GM12878 (cell line): Measurements from ENCODE around the gene GLT1D1. TPM values are rescaled to one million over a fixed set of nuclear protein-coding genes. Genes with fewer than 3 reads are reported as not detected.
A peak's percentile ranks its signal among the peaks of the same experiment; 100 is the strongest.

Source experiments
- ATAC-seq: fragments of 200-7000 bp; cut with Tn5 transposase; 3 replicates; pipeline ENCODE4 v1.9.1; 2020; ENCODE audit warnings: mild to moderate bottlenecking, moderate library complexity
- BruUV-seq: library from RNA; stranded (reverse); fragments of 400-500 nt; replicated peaks from 2 replicates; lab custom pipeline; 2021; lab: Mats Ljungman, UMichigan
- CTCF ChIA-PET: fragments of 300-600 bp; sonication (Branson Sonifier 250); formaldehyde crosslinking; extraction: SDS; loops from one replicate; lab custom pipeline; 2021; ENCODE audit warnings: inconsistent platforms; lab: Yijun Ruan, JAX
- POLR2A ChIA-PET: fragments of 350-600 bp; formaldehyde crosslinking; extraction: SDS; loops from one replicate; lab custom pipeline; 2021; ENCODE audit warnings: inconsistent platforms; lab: Charles Lee
- RAD21 ChIA-PET: fragments of 300-600 bp; sonication (Branson Sonifier 250); formaldehyde crosslinking; loops from one replicate; lab custom pipeline; 2023; ENCODE audit warnings: antibody characterized with exemption; ENCODE audit not compliant: unreplicated experiment; lab: Charles Lee
- SMC1A ChIA-PET: fragments of 300-600 bp; sonication (Branson Sonifier 250); formaldehyde crosslinking; loops from one replicate; lab custom pipeline; 2023; ENCODE audit not compliant: unreplicated experiment, uncharacterized antibody; lab: Charles Lee
- DNase-seq: peaks from one replicate; pipeline ENCODE4 v3.0.0-alpha.2; 2011; ENCODE audit warnings: low read depth, low spot score
- FAIRE-seq: peaks from 3 replicates; lab custom pipeline; 2011; peaks lifted over from hg19 to GRCh38; lab: Jason Lieb, UNC
- H2AFZ ChIP-seq: 2 replicates; pipeline ENCODE4 v1.6.0; 2011; ENCODE audit warnings: low read depth, low read length, control low read depth; ENCODE audit not compliant: control insufficient read depth
- H3K27ac ChIP-seq: 2 replicates; pipeline ENCODE4 v1.5.1; 2011; ENCODE audit warnings: control low read depth; ENCODE audit not compliant: control insufficient read depth, insufficient read depth
- H3K27me3 ChIP-seq, 2 experiments: replicated peaks in 1 of 2; 2 replicates each; pipeline versions ENCODE4 v1.6.0 to v1.6.1; 2011; ENCODE audit warnings: low read length in 1 of 2; ENCODE audit not compliant: control insufficient read depth in 2 of 2, insufficient read depth in 2 of 2
- H3K36me3 ChIP-seq, 2 experiments: 2 replicates each; pipeline ENCODE4 v1.5.1; 2011; ENCODE audit warnings: low read length in 1 of 2; ENCODE audit not compliant: control insufficient read depth in 2 of 2, insufficient read depth in 2 of 2
- H3K4me1 ChIP-seq: 2 replicates; pipeline ENCODE4 v1.6.1; 2011; ENCODE audit warnings: mild to moderate bottlenecking, low read length, moderate library complexity, mixed read lengths; ENCODE audit not compliant: control insufficient read depth, insufficient read depth
- H3K4me2 ChIP-seq: 2 replicates; pipeline ENCODE4 v1.6.0; 2011; ENCODE audit warnings: control low read depth; ENCODE audit not compliant: control insufficient read depth, insufficient read depth
- H3K4me3 ChIP-seq: fragments of 200-600 bp; sonication (generic); 2 replicates; pipeline ENCODE4 v1.5.1; 2016
- H3K79me2 ChIP-seq: 2 replicates; pipeline ENCODE4 v1.6.0; 2011; ENCODE audit warnings: low read length; ENCODE audit not compliant: control insufficient read depth, insufficient read depth
- H3K9ac ChIP-seq: 2 replicates; pipeline ENCODE4 v1.8.0; 2011; ENCODE audit warnings: low read length, control low read depth, mixed read lengths; ENCODE audit not compliant: control insufficient read depth, insufficient read depth
- H3K9me3 ChIP-seq: replicated peaks from 3 replicates; pipeline ENCODE4 v1.5.1; 2011; ENCODE audit warnings: mild to moderate bottlenecking, low read length; ENCODE audit not compliant: control insufficient read depth, insufficient read depth
- H4K20me1 ChIP-seq: 2 replicates; pipeline ENCODE4 v1.6.0; 2011; ENCODE audit not compliant: control insufficient read depth, insufficient read depth
- ATF7 ChIP-seq: fragments of 450-650 bp; IDR thresholded peaks from 2 replicates; pipeline ENCODE4 v1.6.1; 2016; ENCODE audit warnings: low read depth, mild to moderate bottlenecking
- BCL3 ChIP-seq: IDR thresholded peaks from 2 replicates; pipeline ENCODE4 v1.6.1; 2011; ENCODE audit warnings: borderline replicate concordance, low read depth, mild to moderate bottlenecking, moderate library complexity, low read length; ENCODE audit not compliant: insufficient read depth, poor library complexity, severe bottlenecking
- CREB1 ChIP-seq: IDR thresholded peaks from 2 replicates; pipeline ENCODE4 v1.6.1; 2012; ENCODE audit warnings: low read depth, mild to moderate bottlenecking, inconsistent platforms
- EED ChIP-seq: sonication (generic); IDR thresholded peaks from 2 replicates; pipeline ENCODE4 v1.6.1; 2016; ENCODE audit warnings: antibody characterized with exemption, low read depth
- EP300 ChIP-seq, 2 experiments: fragments of 150-350 bp in 1 of 2; IDR thresholded peaks; 2 replicates each; pipeline ENCODE4 v1.6.1; 2011 to 2012; ENCODE audit warnings: low read depth in 2 of 2, low read length in 2 of 2, borderline replicate concordance in 1 of 2, improper control_type of control experiment in 1 of 2, inconsistent platforms in 1 of 2; ENCODE audit not compliant: control insufficient read depth in 1 of 2
- HCFC1 ChIP-seq: fragments of 150-350 bp; IDR thresholded peaks from 2 replicates; pipeline ENCODE4 v1.6.1; 2014; ENCODE audit warnings: low read length
- IKZF2 ChIP-seq, 2 experiments: fragments of 450-650 bp; IDR thresholded peaks; 2 replicates each; pipeline ENCODE4 v1.6.1; 2017; ENCODE audit warnings: mild to moderate bottlenecking in 2 of 2, moderate library complexity in 2 of 2
- MTA2 ChIP-seq: fragments of 450-650 bp; IDR thresholded peaks from 2 replicates; pipeline ENCODE4 v1.6.1; 2016; ENCODE audit warnings: low read depth, mild to moderate bottlenecking, moderate library complexity
- RAD21 ChIP-seq: IDR thresholded peaks from 2 replicates; pipeline ENCODE4 v1.6.1; 2011; ENCODE audit warnings: mild to moderate bottlenecking, low read depth, low read length, moderate library complexity; ENCODE audit not compliant: insufficient read depth
- RAD51 ChIP-seq: fragments of 450-650 bp; IDR thresholded peaks from 2 replicates; pipeline ENCODE4 v1.6.1; 2016; ENCODE audit warnings: moderate library complexity, mild to moderate bottlenecking, inconsistent platforms
- RB1 ChIP-seq: fragments of 450-650 bp; formaldehyde crosslinking; IDR thresholded peaks from 2 replicates; pipeline ENCODE4 v1.6.1; 2017; ENCODE audit warnings: mild to moderate bottlenecking, borderline replicate concordance
- REST ChIP-seq: IDR thresholded peaks from 2 replicates; pipeline ENCODE4 v1.6.1; 2012; ENCODE audit warnings: mild to moderate bottlenecking, low read depth, low read length
- RFX5 ChIP-seq: IDR thresholded peaks from 2 replicates; pipeline ENCODE4 v1.6.1; 2011; ENCODE audit warnings: low read depth, low read length, improper control_type of control experiment
- SREBF1 ChIP-seq: IDR thresholded peaks from 2 replicates; pipeline ENCODE4 v1.6.1; 2012; ENCODE audit warnings: mild to moderate bottlenecking, low read length
- SRF ChIP-seq, 2 experiments: IDR thresholded peaks; 2 replicates each; pipeline ENCODE4 v1.6.1; 2011; ENCODE audit warnings: low read depth in 2 of 2, low read length in 2 of 2, mild to moderate bottlenecking in 1 of 2, moderate library complexity in 1 of 2
- WGBS: methylation state at CpG from one replicate; pipeline ENCODE4 v1.1.6; 2016; ENCODE audit warnings: low lambda C conversion rate; ENCODE audit not compliant: insufficient replicate concordance, insufficient coverage; ENCODE audit errors: missing lambda C conversion rate; 5-methylcytosine and 5-hydroxymethylcytosine counted together
- in situ Hi-C: fragments of 300-500 bp; cut with MboI; formaldehyde crosslinking; loops from 9 replicates; pipeline ENCODE4 v1.14.3; 2018; ENCODE audit warnings: mixed read lengths
- intact Hi-C: fragments of 100-400 bp; cut with micrococcal nuclease; formaldehyde crosslinking; loops from one replicate; pipeline ENCODE4 v1.14.2; 2022; ENCODE audit not compliant: unreplicated experiment
- polyA plus RNA-seq, 11 experiments: library from polyadenylated mRNA; depleted of rRNA in 4 of 11; unstranded in 6 of 11; stranded (reverse) in 5 of 11; fragments of >200 nt; fragmentation: Nextera tagmentation in 4 of 11; fragmentation: Illumina TruSeq in 1 of 11; extraction: Ambion mirVana in 4 of 11; extraction: Trizol in 1 of 11; gene quantifications; 1 replicate in 1 of 11; 2 replicates in 10 of 11; pipeline versions ENCODE4 v1.2.1 to v1.2.3, GENCODE V29; 2011 to 2016; ENCODE audit warnings: inconsistent platforms in 2 of 11, missing spikeins in 2 of 11, low read depth in 1 of 11
- total RNA-seq, 4 experiments: library from RNA; depleted of rRNA in 3 of 4; stranded (reverse); fragments of >200 nt in 3 of 4; fragmentation: Illumina TruSeq in 1 of 4; extraction: Trizol in 1 of 4; gene quantifications; 2 replicates each; pipeline versions ENCODE4 v1.2.1 to v1.2.3, GENCODE V29; 2013 to 2021
- TF ChIP-seq, protein P1 (sequence below): fragments of 450-650 bp; IDR thresholded peaks from 2 replicates; pipeline ENCODE4 v1.6.1; 2017; ENCODE audit warnings: low read depth, mild to moderate bottlenecking, moderate library complexity

Gene GLT1D1
- total and polyA plus RNA-seq, 10 of the 15 experiments (the other 5 are each of a cell fraction or from before 2014, with no cell fraction given), result 0.42 to 62.8 (median 3.0) TPM

- no peaks in the 10 kb centered on the region for H4K20me1 ChIP-seq
- ChIA-PET RAD21 (interaction anchor here (0.9 to 5.4 kb wide), 20 partner anchors 9 to 140 kb away, joined by 3 to 66 read pairs (median 7); no protein-coding TSS in a partner anchor), SMC1A (interaction anchor here (0.8 to 5.8 kb wide), 21 partner anchors 9 to 139 kb away, joined by 3 to 62 read pairs (median 5); no protein-coding TSS in a partner anchor), CTCF (interaction anchor here (0.8 to 5.1 kb wide), 10 partner anchors 8 to 92 kb away, joined by 3 to 33 read pairs (median 7); no protein-coding TSS in a partner anchor), POLR2A (interaction anchor here (0.9 to 5.4 kb wide), 13 partner anchors 9 to 86 kb away, joined by 3 to 46 read pairs (median 7); partner anchors contain the start of gene GLT1D1)
- peak overlapping the region; percentile 96 for H3K4me2 ChIP-seq
- BruUV-seq, result no TSS peak
- FAIRE-seq (peak; percentile 96), ATAC-seq (peak; percentile 86), DNase-seq (peak; percentile 97)
- H3K36me3 ChIP-seq, result no peaks in the 10 kb centered on the region; a peak in 1 of 4 replicates
- in situ Hi-C loops (no loop called here), intact Hi-C loops (loop anchor here (1.0 kb wide), 4 partner anchors 11 to 85 kb away; no protein-coding TSS in a partner anchor)
- peak overlapping the region; percentile 44 for H2AFZ ChIP-seq
- H3K4me3 ChIP-seq, result peak overlapping the region; percentile 35; the same call in 1 of the 2 replicates
- no peaks in the 10 kb centered on the region for H3K27me3 ChIP-seq
- H3K9ac ChIP-seq, result peak overlapping the region; percentile 69
- WGBS, result under 1% methylated on average over 8 of the region's 8 CpGs
- no peaks in the 10 kb centered on the region for H3K79me2 ChIP-seq
- peak overlapping the region; percentile 98 for H3K27ac ChIP-seq
- H3K4me1 ChIP-seq, result peaks cover 28% of the 10 kb centered on the region
- H3K9me3 ChIP-seq, result peaks cover 6% of the 10 kb centered on the region
- TF ChIP-seq HCFC1 (no peak), RFX5 (no peak), BCL3 (peak; percentile 19), RB1 (no peak), ATF7 (peak; percentile 41), RAD21 (no peak), CREB1 (peak; percentile 55), EP300 (IDR thresholded peaks at IDR 0.05; ENCODE audit: borderline replicate concordance in 1 of 2, control insufficient read depth in 1 of 2, low read depth in 2 of 2, low read length in 2 of 2) (peak; percentile 88 to 96), RAD51 (0 out of 2 replicates have a peak, but pooled peaks have one; percentile 9), REST (no peak), SREBF1 (no peak), MTA2 (peak; percentile 64), IKZF2 (IDR thresholded peaks at IDR 0.05) (peak; percentile 36 to 65; a peak in 3 of 4 replicates), SRF (IDR thresholded peaks at IDR 0.05; ENCODE audit: low read depth in 2 of 2, low read length in 2 of 2) (no peak), EED (peak; percentile 85)
- TF ChIP-seq, protein P1, sequence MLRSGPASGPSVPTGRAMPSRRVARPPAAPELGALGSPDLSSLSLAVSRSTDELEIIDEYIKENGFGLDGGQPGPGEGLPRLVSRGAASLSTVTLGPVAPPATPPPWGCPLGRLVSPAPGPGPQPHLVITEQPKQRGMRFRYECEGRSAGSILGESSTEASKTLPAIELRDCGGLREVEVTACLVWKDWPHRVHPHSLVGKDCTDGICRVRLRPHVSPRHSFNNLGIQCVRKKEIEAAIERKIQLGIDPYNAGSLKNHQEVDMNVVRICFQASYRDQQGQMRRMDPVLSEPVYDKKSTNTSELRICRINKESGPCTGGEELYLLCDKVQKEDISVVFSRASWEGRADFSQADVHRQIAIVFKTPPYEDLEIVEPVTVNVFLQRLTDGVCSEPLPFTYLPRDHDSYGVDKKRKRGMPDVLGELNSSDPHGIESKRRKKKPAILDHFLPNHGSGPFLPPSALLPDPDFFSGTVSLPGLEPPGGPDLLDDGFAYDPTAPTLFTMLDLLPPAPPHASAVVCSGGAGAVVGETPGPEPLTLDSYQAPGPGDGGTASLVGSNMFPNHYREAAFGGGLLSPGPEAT, result no peak
Observed at GRCh38 chr12:128829861-128830504, 23.3 kb upstream of the GLT1D1 start.
